Skeletal muscle satellite cell (primary cell): Measurements from ENCODE around the gene AGBL1.

Experiments used
- H3K27me3 ChIP-seq: 2 replicates; pipeline ENCODE4 v1.7.0; 2013; ENCODE audit warnings: low read length; ENCODE audit not compliant: control insufficient read depth, insufficient read depth
- H3K36me3 ChIP-seq: 2 replicates; pipeline ENCODE4 v1.7.0; 2013; ENCODE audit warnings: mild to moderate bottlenecking, control low read depth, low read length; ENCODE audit not compliant: insufficient read depth
- H3K4me1 ChIP-seq: 2 replicates; pipeline ENCODE4 v1.7.0; 2013; ENCODE audit warnings: low read length; ENCODE audit not compliant: control insufficient read depth, insufficient read depth
- H3K4me2 ChIP-seq: 2 replicates; pipeline ENCODE4 v1.7.0; 2013; ENCODE audit warnings: mild to moderate bottlenecking, low read length
- H3K4me3 ChIP-seq: 2 replicates; pipeline ENCODE4 v1.7.0; 2013; ENCODE audit warnings: low read length
- H3K9ac ChIP-seq: 2 replicates; pipeline ENCODE4 v1.7.0; 2013; ENCODE audit warnings: mild to moderate bottlenecking, low read depth, low read length, moderate library complexity
- H3K9me3 ChIP-seq: replicated peaks from 2 replicates; pipeline ENCODE4 v1.7.0; 2013; ENCODE audit warnings: mild to moderate bottlenecking, control low read depth, low read length

AGBL1 gene

DNA sequence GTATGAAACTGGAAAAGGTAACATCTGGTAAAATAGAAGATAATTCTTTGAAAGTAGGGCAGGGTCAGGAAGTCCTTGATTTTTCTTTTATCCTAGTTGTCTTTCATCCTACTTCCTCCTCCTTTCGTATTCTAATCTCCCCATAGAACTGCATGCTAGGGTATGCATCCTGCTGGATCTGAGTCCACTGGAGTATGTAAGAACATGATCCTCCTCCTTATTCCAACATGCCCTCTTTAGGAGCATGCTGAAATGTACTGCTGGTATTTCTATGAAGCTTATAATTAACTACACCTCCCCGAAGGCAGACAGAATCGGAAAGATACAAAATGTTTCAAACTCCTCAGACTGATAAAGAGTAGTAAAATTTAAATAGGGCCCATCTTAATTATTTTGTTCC lies 493.8 kb downstream of the AGBL1 start:
- H3K4me2 ChIP-seq, result no peak overlapping the region
- H3K36me3 ChIP-seq, result no peaks in the 10 kb centered on the region
- H3K4me3 ChIP-seq, result no peak overlapping the region
- H3K9ac ChIP-seq, result no peak overlapping the region
- H3K9me3 ChIP-seq, result no peaks in the 10 kb centered on the region
- H3K4me1 ChIP-seq, result no peaks in the 10 kb centered on the region
- H3K27me3 ChIP-seq, result no peaks in the 10 kb centered on the region

GRCh38 chr15:86588413-86588812 lies 508.7 kb downstream of the AGBL1 start:
- Histone ChIP-seq H3K4me1 (no peaks in the 10 kb centered on the region), H3K36me3 (no peaks in the 10 kb centered on the region), H3K4me3 (no peak overlapping the region), H3K4me2 (no peak overlapping the region), H3K9me3 (no peaks in the 10 kb centered on the region), H3K9ac (no peak overlapping the region), H3K27me3 (no peaks in the 10 kb centered on the region)

- Histone ChIP-seq H3K36me3 (no peaks in the 10 kb centered on the region), H3K4me3 (no peak overlapping the region), H3K9ac (no peak overlapping the region), H3K4me2 (no peak overlapping the region), H3K4me1 (no peaks in the 10 kb centered on the region), H3K27me3 (no peaks in the 10 kb centered on the region), H3K9me3 (no peaks in the 10 kb centered on the region)
Measured at GRCh38 chr15:86590461-86590860, 510.8 kb downstream of the AGBL1 start.

DNA sequence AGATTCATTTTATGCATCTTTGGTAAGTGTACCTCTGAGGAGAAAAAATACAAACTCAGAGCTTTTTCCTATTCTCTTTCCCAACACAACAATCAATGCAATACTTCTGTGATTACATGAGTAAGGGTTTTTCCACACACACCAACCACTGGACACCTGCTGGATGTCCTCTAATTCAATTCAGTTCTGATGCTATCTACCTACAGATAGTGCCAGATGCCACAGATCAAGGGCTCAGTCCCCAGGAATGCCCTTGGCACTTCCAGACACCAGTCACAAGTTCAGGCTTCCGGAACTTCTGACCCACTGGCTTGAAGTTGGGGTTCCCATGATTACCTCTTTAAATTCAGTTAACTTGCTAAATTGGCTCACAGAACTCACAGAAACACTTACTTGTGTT lies 511.5 kb downstream of the AGBL1 start:
- Histone ChIP-seq H3K27me3 (no peaks in the 10 kb centered on the region), H3K36me3 (no peaks in the 10 kb centered on the region), H3K9ac (no peak overlapping the region), H3K4me2 (no peak overlapping the region), H3K9me3 (no peaks in the 10 kb centered on the region), H3K4me3 (no peak overlapping the region), H3K4me1 (no peaks in the 10 kb centered on the region)

DNA sequence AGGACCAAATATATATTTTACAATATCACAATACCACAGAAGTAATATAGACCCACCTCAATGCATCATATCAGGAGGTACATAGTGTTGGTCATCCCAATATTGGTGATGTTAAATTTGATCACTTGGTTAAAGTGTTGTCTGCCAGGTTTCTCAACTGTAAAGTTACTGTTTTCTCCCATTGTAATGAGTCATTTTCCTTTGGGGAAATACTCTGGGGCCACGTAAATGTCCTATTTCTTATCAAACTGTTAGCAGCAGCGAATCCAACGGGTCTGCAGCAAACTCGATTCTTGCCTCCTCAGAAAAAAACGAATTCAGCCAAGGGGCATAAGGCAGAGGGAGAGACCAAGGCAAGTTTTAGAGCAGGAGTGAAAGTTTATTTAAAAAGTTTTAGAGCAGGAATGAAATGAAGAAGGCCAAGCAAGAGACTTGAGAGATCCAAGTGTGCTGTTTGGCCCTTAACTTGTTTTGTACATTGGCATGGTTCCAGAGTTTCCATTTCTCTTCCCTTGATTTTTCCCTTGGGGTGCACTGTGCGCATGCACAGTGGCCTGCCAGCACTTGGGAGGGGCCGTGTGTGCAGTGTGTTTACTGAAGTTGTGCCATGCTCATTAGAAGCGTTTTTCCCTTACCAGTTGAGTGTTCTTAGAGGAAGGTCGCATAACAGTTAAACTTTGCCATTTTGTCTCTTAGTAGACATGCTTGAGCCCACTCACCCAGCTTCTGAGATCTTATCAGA lies 512.5 kb downstream of the AGBL1 start:
- H3K27me3 ChIP-seq, result no peaks in the 10 kb centered on the region
- H3K4me1 ChIP-seq, result no peaks in the 10 kb centered on the region
- no peak overlapping the region for H3K9ac ChIP-seq
- H3K9me3 ChIP-seq, result no peaks in the 10 kb centered on the region
- H3K4me3 ChIP-seq, result no peak overlapping the region
- H3K36me3 ChIP-seq, result no peaks in the 10 kb centered on the region
- no peak overlapping the region for H3K4me2 ChIP-seq

DNA sequence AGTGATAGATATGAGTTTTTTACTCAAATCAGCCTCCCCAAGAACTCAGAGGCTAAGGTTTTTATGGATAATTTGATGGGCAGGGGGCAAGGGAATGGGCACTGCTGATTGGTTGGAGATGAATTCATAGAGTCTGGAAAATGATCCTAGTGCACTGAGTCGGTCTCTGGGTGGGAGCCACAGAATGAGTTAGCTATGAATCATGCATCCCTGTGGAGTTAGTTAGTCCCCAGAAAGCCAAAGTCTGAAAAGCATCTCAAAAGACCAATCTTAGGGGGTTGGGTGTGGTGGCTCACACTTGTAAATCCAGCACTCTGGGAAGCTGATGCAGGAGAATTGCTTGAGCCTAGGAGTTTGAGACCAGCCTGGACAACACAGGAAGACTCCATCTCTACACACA lies 516.1 kb downstream of the AGBL1 start:
- H3K4me3 ChIP-seq, result no peak overlapping the region
- no peaks in the 10 kb centered on the region for H3K27me3 ChIP-seq
- no peak overlapping the region for H3K9ac ChIP-seq
- H3K9me3 ChIP-seq, result no peaks in the 10 kb centered on the region
- H3K4me2 ChIP-seq, result no peak overlapping the region
- no peaks in the 10 kb centered on the region for H3K4me1 ChIP-seq
- no peaks in the 10 kb centered on the region for H3K36me3 ChIP-seq

DNA sequence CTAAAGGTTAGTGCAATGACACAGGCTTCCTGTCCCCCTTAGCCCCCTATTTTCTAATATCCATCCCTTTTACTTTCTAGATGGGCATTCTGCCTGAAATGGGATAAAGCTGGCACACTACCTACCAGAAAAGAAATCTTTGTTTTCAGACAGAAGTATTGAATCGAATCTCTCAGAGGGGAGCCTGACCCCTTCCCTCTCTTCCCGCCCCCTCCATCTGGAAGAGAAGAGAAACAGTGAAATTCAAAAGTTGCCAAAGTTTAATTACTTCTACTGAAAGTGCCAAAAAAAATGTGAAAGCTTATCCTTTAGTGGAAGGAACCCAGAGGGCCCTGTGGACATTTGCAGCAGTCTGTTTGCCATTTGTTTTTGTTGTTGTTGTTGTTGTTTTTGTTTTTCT lies 523.8 kb downstream of the AGBL1 start:
- no peaks in the 10 kb centered on the region for H3K4me1 ChIP-seq
- H3K36me3 ChIP-seq, result no peaks in the 10 kb centered on the region
- no peak overlapping the region for H3K4me2 ChIP-seq
- no peak overlapping the region for H3K9ac ChIP-seq
- no peaks in the 10 kb centered on the region for H3K9me3 ChIP-seq
- no peaks in the 10 kb centered on the region for H3K27me3 ChIP-seq
- no peak overlapping the region for H3K4me3 ChIP-seq

GRCh38 chr15:86608461-86609205 lies 529.0 kb downstream of the AGBL1 start:
- H3K9ac ChIP-seq, result no peak overlapping the region
- no peaks in the 10 kb centered on the region for H3K27me3 ChIP-seq
- H3K36me3 ChIP-seq, result no peaks in the 10 kb centered on the region
- peaks cover 3% of the 10 kb centered on the region for H3K4me1 ChIP-seq
- no peak overlapping the region for H3K4me2 ChIP-seq
- no peaks in the 10 kb centered on the region for H3K9me3 ChIP-seq
- H3K4me3 ChIP-seq, result no peak overlapping the region

GRCh38 chr15:86609275-86609674 lies 529.6 kb downstream of the AGBL1 start:
- no peaks in the 10 kb centered on the region for H3K36me3 ChIP-seq

GRCh38 chr15:86610038-86610437 lies 530.4 kb downstream of the AGBL1 start:
- Histone ChIP-seq H3K4me1 (peaks cover 3% of the 10 kb centered on the region), H3K36me3 (no peaks in the 10 kb centered on the region), H3K9ac (no peak overlapping the region), H3K4me2 (no peak overlapping the region), H3K9me3 (no peaks in the 10 kb centered on the region), H3K4me3 (no peak overlapping the region), H3K27me3 (no peaks in the 10 kb centered on the region)

More at GRCh38 chr15:86609275-86609674, 529.6 kb downstream of the AGBL1 start:
- H3K4me1 ChIP-seq, result peaks cover 3% of the 10 kb centered on the region
- no peak overlapping the region for H3K4me2 ChIP-seq
- H3K4me3 ChIP-seq, result no peak overlapping the region
- H3K9me3 ChIP-seq, result no peaks in the 10 kb centered on the region
- no peaks in the 10 kb centered on the region for H3K27me3 ChIP-seq
- H3K9ac ChIP-seq, result no peak overlapping the region

- peaks cover 3% of the 10 kb centered on the region for H3K4me1 ChIP-seq
- H3K4me3 ChIP-seq, result no peak overlapping the region
- no peaks in the 10 kb centered on the region for H3K9me3 ChIP-seq
- no peaks in the 10 kb centered on the region for H3K27me3 ChIP-seq
- no peak overlapping the region for H3K4me2 ChIP-seq
- no peaks in the 10 kb centered on the region for H3K36me3 ChIP-seq
- no peak overlapping the region for H3K9ac ChIP-seq
Measured at GRCh38 chr15:86611417-86612040, 531.9 kb downstream of the AGBL1 start.
